ENCODE measurements around the gene PPP1R3F. TPM values are rescaled to one million over a fixed set of nuclear protein-coding genes. Genes with fewer than 3 reads are reported as not detected.
"Not testable (repeated sequence)": the region's sequence is repeated elsewhere in the genome, so short reads cannot be mapped to it uniquely, and the experiment has no call there.

Gene PPP1R3F
- total RNA-seq, 1 donor from 2014 or later: 5.5 TPM

DNA sequence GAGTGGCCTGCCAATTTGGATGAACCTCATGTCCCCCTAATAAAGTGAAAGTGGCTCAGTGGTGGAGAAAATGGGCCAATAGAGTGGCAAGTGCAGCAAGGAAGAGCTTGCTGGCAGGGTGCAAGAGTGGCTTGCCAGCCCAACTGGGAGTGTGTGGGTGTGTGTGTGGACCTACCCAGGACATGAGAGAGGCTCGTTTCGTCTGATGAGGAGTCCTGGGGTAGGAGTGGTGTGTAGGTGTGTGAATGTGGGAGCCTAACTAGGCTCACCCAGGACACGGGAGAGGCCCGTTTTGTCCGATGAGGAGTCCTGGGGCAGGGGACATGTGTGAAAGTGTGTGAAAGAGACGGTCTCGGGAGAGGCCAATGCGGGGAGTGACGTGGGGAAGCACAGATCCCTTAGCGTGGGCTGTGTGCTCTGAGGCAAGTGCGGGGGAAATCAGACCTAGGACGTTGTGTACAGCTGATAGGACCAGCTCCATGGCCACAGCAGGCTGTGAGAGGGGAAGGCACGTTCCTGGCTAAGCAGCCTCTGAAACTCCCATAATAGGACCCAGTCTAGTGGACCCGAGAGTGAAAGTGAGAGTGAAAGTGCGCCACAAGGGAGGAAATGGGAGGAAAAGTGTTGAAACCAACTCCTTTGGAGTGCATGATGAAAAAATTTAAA is 39.1 kb downstream of the PPP1R3F start:
- TF ChIP-seq, protein P1, sequence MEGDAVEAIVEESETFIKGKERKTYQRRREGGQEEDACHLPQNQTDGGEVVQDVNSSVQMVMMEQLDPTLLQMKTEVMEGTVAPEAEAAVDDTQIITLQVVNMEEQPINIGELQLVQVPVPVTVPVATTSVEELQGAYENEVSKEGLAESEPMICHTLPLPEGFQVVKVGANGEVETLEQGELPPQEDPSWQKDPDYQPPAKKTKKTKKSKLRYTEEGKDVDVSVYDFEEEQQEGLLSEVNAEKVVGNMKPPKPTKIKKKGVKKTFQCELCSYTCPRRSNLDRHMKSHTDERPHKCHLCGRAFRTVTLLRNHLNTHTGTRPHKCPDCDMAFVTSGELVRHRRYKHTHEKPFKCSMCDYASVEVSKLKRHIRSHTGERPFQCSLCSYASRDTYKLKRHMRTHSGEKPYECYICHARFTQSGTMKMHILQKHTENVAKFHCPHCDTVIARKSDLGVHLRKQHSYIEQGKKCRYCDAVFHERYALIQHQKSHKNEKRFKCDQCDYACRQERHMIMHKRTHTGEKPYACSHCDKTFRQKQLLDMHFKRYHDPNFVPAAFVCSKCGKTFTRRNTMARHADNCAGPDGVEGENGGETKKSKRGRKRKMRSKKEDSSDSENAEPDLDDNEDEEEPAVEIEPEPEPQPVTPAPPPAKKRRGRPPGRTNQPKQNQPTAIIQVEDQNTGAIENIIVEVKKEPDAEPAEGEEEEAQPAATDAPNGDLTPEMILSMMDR (IDR thresholded peaks at IDR 0.05): no peak
- H3K9me3 ChIP-seq: no peaks in the 10 kb centered on the region
- no peaks in the 10 kb centered on the region for H3K27me3 ChIP-seq (ENCODE audit: low read depth)
- no peaks in the 10 kb centered on the region for H3K36me3 ChIP-seq
- peak; percentile 83 to 86 for ATAC-seq
- intact Hi-C loops (cut with DNase I): no loop called here
- H3K4me1 ChIP-seq: peaks cover 8% of the 10 kb centered on the region
- peak; percentile 57 for DNase-seq
- H3K4me3 ChIP-seq: peak overlapping the region; percentile 46
- peak overlapping the region; percentile 80 for H3K27ac ChIP-seq

DNA sequence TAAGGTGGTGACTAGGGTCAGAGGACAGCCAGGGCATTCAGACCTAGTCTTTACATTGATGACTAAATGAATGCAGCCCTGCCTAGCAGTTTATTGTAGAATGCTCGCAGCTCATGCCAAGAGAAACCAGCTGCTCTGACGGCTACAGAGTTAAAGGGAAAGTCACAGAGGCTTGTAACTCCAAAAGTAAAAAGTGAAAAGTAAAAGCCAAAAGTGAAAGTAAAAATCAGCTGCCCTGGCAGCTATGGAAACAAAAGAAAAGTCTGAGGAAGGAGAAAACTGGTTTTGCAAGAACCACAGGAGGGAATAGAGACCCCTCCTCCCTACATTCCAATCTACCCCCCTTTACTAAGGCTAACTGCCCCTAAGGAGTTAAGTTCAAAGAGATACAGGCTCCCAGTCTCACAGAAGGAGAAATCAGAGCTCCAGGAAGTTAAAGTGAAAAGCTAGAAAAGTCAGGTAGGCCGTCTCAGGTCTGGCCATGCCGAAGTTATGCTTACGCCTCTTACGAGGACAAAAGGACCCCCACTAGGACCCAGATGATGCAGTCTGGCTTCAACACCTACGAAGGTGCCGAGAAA is 39.9 kb downstream of the PPP1R3F start:
- peak in 1 of 2 donors; percentile 58 for ATAC-seq
- Histone ChIP-seq H3K27me3 (ENCODE audit: low read depth) (no peaks in the 10 kb centered on the region), H3K4me1 (peaks cover 8% of the 10 kb centered on the region), H3K4me3 (peak overlapping the region; percentile 46), H3K36me3 (no peaks in the 10 kb centered on the region), H3K27ac (peak overlapping the region; percentile 80), H3K9me3 (no peaks in the 10 kb centered on the region)
- TF ChIP-seq, protein P1 (IDR thresholded peaks at IDR 0.05): no peak
- DNase-seq: no peak
- intact Hi-C loops (cut with DNase I): no loop called here

DNA sequence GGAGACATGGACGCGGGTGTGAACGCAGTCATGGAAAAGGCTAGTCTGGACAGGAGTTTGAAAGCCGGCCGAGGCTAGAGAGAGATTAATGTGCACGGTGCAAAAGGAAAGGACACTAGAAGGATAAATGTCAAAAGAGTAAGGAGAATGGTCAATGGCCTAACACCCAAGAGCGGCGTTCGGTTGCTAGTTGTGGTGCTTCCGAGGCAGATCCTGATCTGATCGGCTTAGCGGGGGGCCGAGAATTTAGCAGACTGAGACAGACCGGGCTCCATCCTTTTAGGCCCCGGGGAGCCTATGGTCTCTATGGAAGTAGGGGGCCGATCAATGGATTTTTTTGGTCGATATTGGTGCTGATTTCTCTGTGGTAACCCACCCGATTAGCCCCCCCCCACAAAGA is 40.8 kb downstream of the PPP1R3F start:
- Histone ChIP-seq H3K9me3 (no peaks in the 10 kb centered on the region), H3K4me1 (peaks cover 8% of the 10 kb centered on the region), H3K27me3 (ENCODE audit: low read depth) (no peaks in the 10 kb centered on the region), H3K4me3 (no peak overlapping the region), H3K27ac (no peak overlapping the region), H3K36me3 (no peaks in the 10 kb centered on the region)
- ATAC-seq: no peak
- TF ChIP-seq, protein P1 (IDR thresholded peaks at IDR 0.05): no peak
- intact Hi-C loops (cut with DNase I): no loop called here
- DNase-seq: no peak

- ATAC-seq: no peak
- H3K4me3 ChIP-seq: no peak overlapping the region
- intact Hi-C loops (cut with DNase I): no loop called here
Measured at GRCh38 chrX:49312176-49312575, 42.6 kb downstream of the PPP1R3F start.

GRCh38 chrX:49316085-49316484 is 46.5 kb downstream of the PPP1R3F start:
- TF ChIP-seq, protein P1 (IDR thresholded peaks at IDR 0.05): no peak
- ATAC-seq: no peak
- no peaks in the 10 kb centered on the region for H3K27me3 ChIP-seq (ENCODE audit: low read depth)

More at GRCh38 chrX:49312176-49312575, 42.6 kb downstream of the PPP1R3F start:
- Histone ChIP-seq H3K4me1 (peaks cover 8% of the 10 kb centered on the region), H3K36me3 (no peaks in the 10 kb centered on the region), H3K27ac (no peak overlapping the region), H3K9me3 (no peaks in the 10 kb centered on the region), H3K27me3 (ENCODE audit: low read depth) (no peaks in the 10 kb centered on the region)
- DNase-seq: no peak
- TF ChIP-seq, protein P1 (IDR thresholded peaks at IDR 0.05): no peak

DNA sequence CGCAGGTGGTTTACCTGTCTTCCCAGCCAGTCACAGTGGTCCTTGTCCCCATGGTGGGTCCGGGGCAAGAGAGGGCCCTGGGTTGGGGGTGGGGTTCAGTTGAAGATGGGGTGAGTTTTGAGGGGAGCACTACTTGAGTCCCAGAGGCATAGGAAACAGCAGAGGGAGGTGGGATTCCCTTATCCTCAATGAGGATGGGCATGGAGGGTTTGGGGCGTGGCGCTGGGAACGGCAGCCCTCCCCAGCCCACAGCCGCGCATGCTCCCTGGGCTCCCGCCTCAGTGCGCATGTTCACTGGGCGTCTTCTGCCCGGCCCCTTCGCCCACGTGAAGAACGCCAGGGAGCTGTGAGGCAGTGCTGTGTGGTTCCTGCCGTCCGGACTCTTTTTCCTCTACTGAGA is 52.1 kb downstream of the PPP1R3F start, which contains the start of gene GAGE12J:
GAGE12J (plus strand) TSS at position 301 of the 400 bp plus-strand sequence. CDS start 1,157 bp downstream, outside the sequence.
- H3K27ac ChIP-seq; H3K9me3 ChIP-seq; DNase-seq; intact Hi-C loops (cut with DNase I); H3K4me1 ChIP-seq; H3K36me3 ChIP-seq; H3K4me3 ChIP-seq; ATAC-seq; H3K27me3 ChIP-seq (ENCODE audit: low read depth): not testable (repeated sequence)

More at GRCh38 chrX:49316085-49316484, 46.5 kb downstream of the PPP1R3F start:
- no peaks in the 10 kb centered on the region for H3K4me1 ChIP-seq
- no peaks in the 10 kb centered on the region for H3K9me3 ChIP-seq
- no peak for DNase-seq
- no peak overlapping the region for H3K4me3 ChIP-seq
- H3K27ac ChIP-seq: no peak overlapping the region
- intact Hi-C loops (cut with DNase I): no loop called here
- no peaks in the 10 kb centered on the region for H3K36me3 ChIP-seq

DNA sequence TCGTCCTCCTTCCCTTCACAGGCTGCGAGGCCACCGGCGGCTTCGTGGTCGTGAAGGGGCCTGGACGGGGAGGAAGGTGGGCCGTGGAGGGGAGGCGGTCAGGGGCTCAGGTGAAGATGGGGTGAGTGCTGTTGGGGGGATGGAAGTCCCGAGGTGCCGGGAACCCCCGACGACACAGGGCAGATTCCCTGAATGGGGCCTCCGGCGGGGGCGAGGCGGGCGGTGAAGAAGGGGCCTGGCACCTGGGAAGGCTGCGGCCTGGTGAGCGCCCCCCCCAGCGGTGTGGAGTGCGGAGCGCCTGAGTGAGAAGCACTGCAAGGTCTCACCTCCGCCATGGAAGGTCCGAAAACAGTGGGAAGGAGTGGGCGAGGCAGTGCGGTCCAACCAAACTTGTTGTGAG is 52.7 kb downstream of the PPP1R3F start:
- intact Hi-C loops (cut with DNase I); ATAC-seq; H3K4me3 ChIP-seq; H3K4me1 ChIP-seq; H3K9me3 ChIP-seq; H3K36me3 ChIP-seq; DNase-seq; H3K27me3 ChIP-seq (ENCODE audit: low read depth); H3K27ac ChIP-seq: not testable (repeated sequence)

DNA sequence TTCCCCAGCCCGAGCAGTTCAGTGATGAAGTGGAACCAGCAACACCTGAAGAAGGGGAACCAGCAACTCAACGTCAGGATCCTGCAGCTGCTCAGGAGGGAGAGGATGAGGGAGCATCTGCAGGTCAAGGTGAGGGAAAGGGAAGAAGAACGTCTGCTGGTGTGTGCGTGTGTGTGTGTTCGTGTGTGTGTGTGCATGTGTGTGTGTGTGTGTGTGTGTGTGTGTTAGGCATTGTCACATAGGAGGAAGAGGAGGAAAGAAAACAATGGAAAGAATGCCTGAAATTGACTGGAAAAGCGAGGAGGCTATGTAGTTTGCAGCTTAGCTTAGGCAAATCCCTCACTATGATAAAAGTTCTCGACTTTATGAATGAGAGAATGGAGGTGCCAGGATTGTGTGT is 54.1 kb downstream of the PPP1R3F start:
- DNase-seq; H3K27ac ChIP-seq; ATAC-seq; H3K9me3 ChIP-seq; H3K4me1 ChIP-seq; H3K27me3 ChIP-seq (ENCODE audit: low read depth); H3K4me3 ChIP-seq; H3K36me3 ChIP-seq; intact Hi-C loops (cut with DNase I): not testable (repeated sequence)

DNA sequence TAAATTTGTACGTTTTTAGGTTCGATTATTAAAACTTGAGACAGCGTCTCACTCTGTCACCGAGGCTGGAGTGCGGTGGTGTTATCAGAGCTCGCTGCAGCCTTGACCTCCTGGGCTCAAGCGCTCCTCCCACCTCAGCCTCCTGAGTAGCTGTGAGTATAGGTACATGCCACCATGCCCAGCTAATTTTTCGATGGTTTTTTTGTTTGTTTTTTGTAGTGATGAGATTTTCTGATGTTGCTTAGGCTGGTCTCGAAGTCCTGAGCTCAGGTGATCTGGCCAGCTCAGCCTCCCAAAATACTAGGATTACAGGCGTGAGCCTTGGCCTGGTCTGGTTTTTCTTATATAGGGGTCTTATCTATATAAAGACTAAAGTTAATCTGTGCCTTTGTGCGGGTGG is 60.8 kb downstream of the PPP1R3F start:
- ATAC-seq; H3K36me3 ChIP-seq; H3K4me1 ChIP-seq; DNase-seq; H3K27ac ChIP-seq; H3K9me3 ChIP-seq; intact Hi-C loops (cut with DNase I); H3K27me3 ChIP-seq (ENCODE audit: low read depth); H3K4me3 ChIP-seq: not testable (repeated sequence)

Measured in lower lobe of right lung (tissue), 2 donors.